ENCODE data around the gene SAMM50.

- no peak for TF ChIP-seq CTCF (IDR thresholded peaks at IDR 0.05)
- TF ChIP-seq POLR2A (IDR thresholded peaks at IDR 0.05), result no peak
Measured at GRCh38 chr22:44020981-44021380, 65.7 kb downstream of the SAMM50 start.

Measured in lower leg skin (tissue), 3 donors.